HG03565 (cell line): Measurements from ENCODE around the gene GLCE.

Source experiments
- ATAC-seq: cut with Tn5 transposase; IDR thresholded peaks from one replicate; pipeline ENCODE4 v1.9.1; 2021; ENCODE audit warnings: mild to moderate bottlenecking, moderate library complexity; ENCODE audit not compliant: unreplicated experiment

The GLCE gene

GRCh38 chr15:69160141-69160993 is at the start of gene GLCE:
Gene GLCE (plus strand): TSS chr15:69160635. CDS start chr15:69255807, 95,172 bp downstream.
- peak; percentile 85 for ATAC-seq

- no peak for ATAC-seq
Measured at GRCh38 chr15:69114331-69114928, 46.0 kb upstream of the GLCE start.

- ATAC-seq: no peak
Measured at GRCh38 chr15:69115031-69115430, 45.4 kb upstream of the GLCE start.

DNA sequence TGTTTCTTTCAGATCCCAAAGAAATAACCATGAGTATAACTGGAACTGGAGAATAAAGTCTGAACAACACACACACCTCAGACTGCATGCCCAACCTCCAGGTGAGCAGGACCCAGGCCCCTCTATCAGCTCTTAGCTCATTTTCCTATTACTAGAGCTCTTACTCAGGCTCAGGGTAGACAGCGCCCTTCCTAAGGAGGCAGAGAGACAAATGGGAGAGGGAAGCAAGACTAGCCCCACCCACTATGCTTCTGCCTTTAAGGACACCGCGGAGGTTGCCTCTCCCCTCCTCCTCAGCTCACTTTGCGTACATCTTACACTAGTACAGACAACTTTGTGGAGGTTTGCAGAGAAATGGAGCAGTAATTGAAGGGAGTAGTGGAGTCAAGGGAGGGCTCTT is 44.0 kb upstream of the GLCE start:
- ATAC-seq: no peak

DNA sequence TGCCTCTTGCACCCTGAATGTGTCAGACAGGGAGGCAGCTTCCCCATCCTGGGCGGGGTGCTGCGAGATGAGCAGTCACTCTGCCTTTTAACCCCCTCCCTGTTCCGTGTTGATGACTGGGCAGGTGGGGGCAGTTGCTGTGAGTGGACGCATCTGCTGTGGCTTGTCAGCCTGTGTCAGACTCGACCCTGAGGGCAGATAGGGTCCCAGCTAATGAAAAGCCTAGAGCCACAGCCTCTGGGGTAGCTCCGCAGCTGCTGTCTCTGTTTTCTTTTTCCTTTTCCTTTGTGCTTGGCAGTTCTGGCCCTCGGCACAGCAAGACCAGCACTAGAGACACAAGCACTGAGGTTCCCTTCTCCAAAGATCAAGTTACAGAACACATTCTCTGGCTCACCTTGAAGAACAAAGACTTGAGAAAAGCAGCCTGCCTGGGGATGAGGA is 43.0 kb upstream of the GLCE start:
- ATAC-seq: no peak

DNA sequence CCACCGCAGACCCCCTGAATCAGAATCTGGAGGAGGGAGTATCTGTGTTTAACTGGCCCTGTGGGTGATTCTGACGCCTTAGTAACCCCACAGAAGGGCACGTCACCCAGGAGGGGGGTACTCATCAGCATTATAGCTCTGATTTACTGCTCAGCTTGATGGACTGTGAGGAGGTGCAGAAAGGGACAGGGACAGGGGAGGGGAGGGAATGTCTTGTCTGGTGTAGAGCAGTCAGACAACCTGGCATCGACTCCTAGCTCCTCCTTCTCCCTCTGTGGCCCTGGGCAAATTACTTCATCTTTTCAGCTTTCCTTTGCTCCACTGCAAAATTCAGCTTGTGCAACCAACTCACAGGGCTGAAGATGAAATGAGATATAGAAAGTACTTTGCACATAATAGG is 42.3 kb upstream of the GLCE start:
- ATAC-seq: no peak

- ATAC-seq: no peak
Measured at GRCh38 chr15:69119001-69119400, 41.4 kb upstream of the GLCE start.

GRCh38 chr15:69119683-69120395 is 40.6 kb upstream of the GLCE start:
- no peak for ATAC-seq

- no peak for ATAC-seq
Measured at GRCh38 chr15:69120732-69121131, 39.7 kb upstream of the GLCE start.

- ATAC-seq: no peak
Measured at GRCh38 chr15:69121198-69121828, 39.1 kb upstream of the GLCE start.

- no peak for ATAC-seq
Measured at GRCh38 chr15:69125236-69125635, 35.2 kb upstream of the GLCE start.

DNA sequence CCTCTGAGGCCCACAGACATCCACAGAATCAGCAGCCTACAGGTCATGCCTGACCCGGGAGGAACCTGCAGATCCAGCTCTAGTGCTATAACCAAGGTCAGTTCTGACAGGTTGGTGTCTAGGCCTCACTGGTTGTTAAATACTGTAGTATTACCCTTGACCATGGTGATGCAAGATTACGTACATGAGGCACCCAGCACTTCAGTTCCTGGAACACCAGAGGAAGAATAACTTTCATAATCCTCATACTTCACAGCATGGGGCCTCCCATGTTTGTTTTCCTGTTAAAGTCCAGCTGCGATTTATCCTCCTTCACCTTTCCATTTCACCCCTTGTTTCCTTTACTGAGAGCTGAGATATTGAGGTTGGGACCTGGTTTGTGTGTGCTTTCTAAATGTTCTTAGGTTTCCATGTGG is 34.4 kb upstream of the GLCE start:
- ATAC-seq: no peak

DNA sequence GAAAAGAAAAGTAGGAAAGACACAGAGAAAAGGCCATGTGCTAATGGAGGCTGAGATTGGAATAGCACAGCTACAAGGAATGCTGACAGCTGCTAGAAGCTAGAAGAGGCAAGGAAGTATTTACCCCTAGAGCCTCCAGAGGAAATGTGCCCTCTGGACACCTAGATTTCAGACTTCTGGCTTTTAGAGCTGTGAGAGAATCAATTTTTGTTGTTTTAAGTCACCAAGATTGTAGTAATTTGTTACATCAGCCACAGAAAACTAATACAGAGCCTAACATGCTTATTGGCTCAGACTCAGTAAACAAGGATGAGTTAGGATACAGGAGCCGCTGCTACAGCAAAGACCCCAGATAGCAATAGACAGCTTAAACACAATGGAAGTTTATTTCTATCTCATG is 33.1 kb upstream of the GLCE start:
- ATAC-seq: no peak

DNA sequence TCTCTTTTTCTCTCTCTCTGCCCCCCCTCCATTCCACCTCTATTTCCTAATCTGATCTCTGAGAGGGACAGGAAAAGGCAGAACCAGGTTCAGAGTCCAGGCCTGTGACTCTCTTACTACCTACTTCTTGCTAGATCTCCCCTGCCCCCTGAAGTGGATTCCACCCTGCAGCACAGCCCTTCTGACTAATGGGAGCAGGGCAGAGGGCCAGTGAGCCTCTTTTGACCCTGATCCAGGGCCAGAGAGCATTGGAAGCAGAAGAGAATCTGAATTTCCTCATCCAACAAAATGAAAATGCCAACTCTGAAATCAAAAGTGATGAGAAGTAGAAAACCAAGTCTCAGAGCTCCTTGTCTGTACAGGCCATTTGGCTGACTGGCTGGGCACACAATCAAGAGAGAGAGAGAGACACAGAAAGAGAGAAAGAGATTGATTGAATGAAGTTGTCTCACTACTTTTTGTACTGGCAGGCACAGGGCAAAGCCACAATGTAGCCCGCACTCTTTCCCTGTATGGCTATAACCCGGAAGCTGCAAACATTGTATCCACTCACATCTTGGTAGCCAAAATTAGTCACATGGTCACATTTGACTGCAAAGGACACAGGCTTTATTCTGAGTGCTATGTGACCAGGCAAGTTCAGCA is 31.6 kb upstream of the GLCE start:
- ATAC-seq: no peak

GRCh38 chr15:69131362-69132220 is 28.8 kb upstream of the GLCE start:
- no peak for ATAC-seq

DNA sequence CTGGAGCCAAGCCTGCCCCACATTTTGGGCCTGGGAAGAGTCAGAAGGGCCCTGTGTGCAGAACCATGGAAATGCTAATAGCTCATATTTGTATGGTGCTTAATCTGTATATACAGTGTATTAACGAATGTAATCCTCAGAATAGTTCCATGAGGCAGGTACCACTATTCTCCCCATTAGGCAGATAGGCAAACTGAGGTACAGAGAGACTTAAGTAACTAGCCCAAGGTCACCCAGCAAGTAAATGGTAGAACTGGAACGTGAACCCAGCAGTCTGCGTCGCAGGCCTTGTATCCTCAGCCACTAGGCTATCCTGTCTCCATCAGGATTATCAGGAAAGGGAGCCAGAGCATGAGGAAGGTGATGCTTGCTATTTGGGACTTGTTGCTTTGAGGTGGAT is 28.0 kb upstream of the GLCE start:
- ATAC-seq: no peak

GRCh38 chr15:69132977-69133861 is 27.2 kb upstream of the GLCE start:
- no peak for ATAC-seq

- ATAC-seq: no peak
Measured at GRCh38 chr15:69133862-69134519, 26.4 kb upstream of the GLCE start.
